Small intestine (tissue), 7 donors: ENCODE data around the gene RBM47. TPM values are rescaled to one million over a fixed set of nuclear protein-coding genes. Genes with fewer than 3 reads are reported as not detected.
A peak's percentile ranks its signal among the peaks of the same experiment; 100 is the strongest.
"Not testable (repeated sequence)": the region's sequence is repeated elsewhere in the genome, so short reads cannot be mapped to it uniquely, and the experiment has no call there.

Experiments
- DNase-seq, 2 donors: peaks; one replicate each; pipeline versions ENCODE4 v3.0.0 to v3.0.0-alpha.2; 2013
- FAIRE-seq: peaks from 2 replicates; lab custom pipeline; 2012; peaks lifted over from hg19 to GRCh38; lab: Jason Lieb, UNC
- H3K27ac ChIP-seq, 3 donors: one replicate each; pipeline ENCODE4 v1.5.1; 2013; ENCODE audit warnings: low read length in 2 of 3, mild to moderate bottlenecking in 2 of 3, control low read depth in 1 of 3, inconsistent platforms in 1 of 3, low read depth in 1 of 3, moderate library complexity in 1 of 3
- H3K27me3 ChIP-seq, 3 donors: one replicate each; pipeline ENCODE4 v1.6.1; 2013; ENCODE audit warnings: low read length in 3 of 3, inconsistent platforms in 1 of 3; ENCODE audit not compliant: control insufficient read depth in 3 of 3, insufficient read depth in 3 of 3
- H3K36me3 ChIP-seq, 3 donors: one replicate each; pipeline ENCODE4 v1.6.1; 2013; ENCODE audit warnings: low read length in 3 of 3, inconsistent platforms in 1 of 3, low read depth in 1 of 3, mild to moderate bottlenecking in 1 of 3, moderate library complexity in 1 of 3; ENCODE audit not compliant: control insufficient read depth in 3 of 3, insufficient read depth in 2 of 3
- H3K4me1 ChIP-seq, 3 donors: one replicate each; pipeline ENCODE4 v1.6.1; 2013; ENCODE audit warnings: low read length in 2 of 3, inconsistent platforms in 1 of 3, low read depth in 1 of 3, mild to moderate bottlenecking in 1 of 3, moderate library complexity in 1 of 3; ENCODE audit not compliant: control insufficient read depth in 3 of 3, insufficient read depth in 2 of 3
- H3K4me3 ChIP-seq, 3 donors: one replicate each; pipeline ENCODE4 v1.5.1; 2013; ENCODE audit warnings: low read length in 3 of 3, control low read depth in 1 of 3, inconsistent platforms in 1 of 3, low read depth in 1 of 3, mild to moderate bottlenecking in 1 of 3, moderate library complexity in 1 of 3
- H3K9me3 ChIP-seq, 2 donors: one replicate each; pipeline ENCODE4 v1.6.1; 2013; ENCODE audit warnings: low read depth in 1 of 2, low read length in 1 of 2; ENCODE audit not compliant: control insufficient read depth in 2 of 2, insufficient read depth in 1 of 2
- WGBS, 3 donors: extraction: QIAGEN DNeasy Blood & Tissue Kit; methylation state at CpG; one replicate each; pipeline ENCODE4 v1.1.7; 2013; 5-methylcytosine and 5-hydroxymethylcytosine counted together
- polyA plus RNA-seq, 4 donors: library from polyadenylated mRNA; stranded (reverse) in 3 of 4; unstranded in 1 of 4; fragments of 200-250 nt in 3 of 4; fragments of 120-200 nt in 1 of 4; gene quantifications; one replicate each; pipeline versions ENCODE4 v1.2.1 to v1.2.3, GENCODE V29; 2013
- donor health status: healthy with polysubstance abuse.
- donor health status: control.
- donor health status: control.
- donor health status: Bipolar disorder and iron deficiency.
- donor health status: healthy.

Gene RBM47
- polyA plus RNA-seq, 4 donors, result 49.5 to 127 (median 106) TPM

GRCh38 chr4:40458683-40459082, 171.0 kb downstream of the RBM47 start:
- no peak overlapping the region for H3K4me3 ChIP-seq
- peak; percentile 15 for FAIRE-seq
- H3K27ac ChIP-seq, result no peak overlapping the region
- DNase-seq, result no peak
- H3K36me3 ChIP-seq, result peaks cover 0 to 45% (median 0%) of the 10 kb centered on the region in 3 donors
- peaks cover 4 to 7% (median 7%) of the 10 kb centered on the region in 3 donors for H3K4me1 ChIP-seq
- WGBS, 3 donors, result 57 to 74% (median 67%) methylated on average over 4 of the region's 4 CpGs
- no peaks in the 10 kb centered on the region for H3K9me3 ChIP-seq
- H3K27me3 ChIP-seq, result no peaks in the 10 kb centered on the region

- H3K4me1 ChIP-seq, result peaks cover 5 to 10% (median 8%) of the 10 kb centered on the region in 3 donors
- no peaks in the 10 kb centered on the region for H3K9me3 ChIP-seq
- FAIRE-seq (peak; percentile 51), DNase-seq (no peak)
- no peak overlapping the region for H3K4me3 ChIP-seq
- H3K27me3 ChIP-seq, result no peaks in the 10 kb centered on the region
- H3K36me3 ChIP-seq, result peaks cover 0 to 45% (median 0%) of the 10 kb centered on the region in 3 donors
- no peak overlapping the region for H3K27ac ChIP-seq
- WGBS, 3 donors, result 41 to 64% (median 49%) methylated on average over 1 of the region's 1 CpG
Measured at GRCh38 chr4:40458109-40458508, 171.6 kb downstream of the RBM47 start.

- WGBS, 3 donors, result 78 to 82% (median 79%) methylated on average over 5 of the region's 5 CpGs
- Histone ChIP-seq H3K4me1 (peaks cover 4 to 12% (median 8%) of the 10 kb centered on the region in 3 donors), H3K27me3 (no peaks in the 10 kb centered on the region), H3K4me3 (no peak overlapping the region), H3K27ac (no peak overlapping the region), H3K36me3 (peaks cover 0 to 40% (median 0%) of the 10 kb centered on the region in 3 donors), H3K9me3 (no peaks in the 10 kb centered on the region)
- DNase-seq, result no peak
- FAIRE-seq, result no peak
Measured at GRCh38 chr4:40455340-40455902, 174.2 kb downstream of the RBM47 start.

DNA sequence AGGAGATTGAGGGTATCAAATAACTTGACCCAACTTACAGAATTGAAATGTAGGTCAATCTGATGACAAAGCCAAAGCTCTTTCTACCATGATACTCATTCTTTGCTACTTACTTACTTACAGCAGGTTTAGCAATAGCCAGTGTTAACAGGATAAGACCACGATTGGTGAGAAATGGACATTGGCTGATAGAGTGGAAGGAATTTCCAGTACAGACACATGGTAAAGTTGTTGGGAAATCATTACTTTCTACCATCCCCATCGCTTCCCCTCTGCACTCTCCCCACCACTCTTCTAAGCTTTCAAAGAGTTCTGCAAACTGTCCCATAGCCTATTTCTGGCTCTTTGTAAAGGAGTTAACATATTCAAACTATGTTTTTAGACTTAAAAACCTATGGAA, 174.8 kb downstream of the RBM47 start:
- no peak overlapping the region for H3K27ac ChIP-seq
- DNase-seq, result no peak
- H3K27me3 ChIP-seq, result no peaks in the 10 kb centered on the region
- H3K4me3 ChIP-seq, result no peak overlapping the region
- H3K4me1 ChIP-seq, result peaks cover 4 to 12% (median 4%) of the 10 kb centered on the region in 3 donors
- no peaks in the 10 kb centered on the region for H3K9me3 ChIP-seq
- 88 to 95% (median 95%) methylated on average over 2 of the region's 2 CpGs for WGBS, 3 donors
- FAIRE-seq, result no peak
- peaks cover 0 to 42% (median 4%) of the 10 kb centered on the region in 3 donors for H3K36me3 ChIP-seq

GRCh38 chr4:40453912-40454311, 175.8 kb downstream of the RBM47 start:
- Histone ChIP-seq H3K36me3 (peaks cover 0 to 44% (median 4%) of the 10 kb centered on the region in 3 donors), H3K4me3 (no peak overlapping the region), H3K9me3 (no peaks in the 10 kb centered on the region), H3K27ac (no peak overlapping the region), H3K27me3 (no peaks in the 10 kb centered on the region), H3K4me1 (peaks cover 7 to 12% (median 11%) of the 10 kb centered on the region in 3 donors)
- DNase-seq (no peak), FAIRE-seq (no peak)
- 82 to 84% (median 84%) methylated on average over 6 of the region's 6 CpGs for WGBS, 3 donors

GRCh38 chr4:40448875-40449274, 180.8 kb downstream of the RBM47 start:
- no peak overlapping the region for H3K4me3 ChIP-seq
- H3K36me3 ChIP-seq, result peaks cover 0 to 28% (median 4%) of the 10 kb centered on the region in 3 donors
- FAIRE-seq (no peak), DNase-seq (peak; percentile 69 to 75)
- H3K27me3 ChIP-seq, result no peaks in the 10 kb centered on the region
- H3K27ac ChIP-seq, result peak overlapping the region in 2 of 3 donors; percentile 56 to 68
- H3K4me1 ChIP-seq, result peaks cover 7 to 25% (median 9%) of the 10 kb centered on the region in 3 donors
- 37 to 67% (median 45%) methylated on average over 4 of the region's 4 CpGs for WGBS, 3 donors
- no peaks in the 10 kb centered on the region for H3K9me3 ChIP-seq

GRCh38 chr4:40446839-40447238, 182.8 kb downstream of the RBM47 start:
- Histone ChIP-seq H3K4me1 (peaks cover 0 to 24% (median 5%) of the 10 kb centered on the region in 3 donors), H3K36me3 (peaks cover 0 to 39% (median 6%) of the 10 kb centered on the region in 3 donors), H3K27ac (peak overlapping the region in 2 of 3 donors; percentile 8 to 34), H3K9me3 (no peaks in the 10 kb centered on the region), H3K27me3 (no peaks in the 10 kb centered on the region), H3K4me3 (no peak overlapping the region)
- DNase-seq (no peak), FAIRE-seq (no peak)

DNA sequence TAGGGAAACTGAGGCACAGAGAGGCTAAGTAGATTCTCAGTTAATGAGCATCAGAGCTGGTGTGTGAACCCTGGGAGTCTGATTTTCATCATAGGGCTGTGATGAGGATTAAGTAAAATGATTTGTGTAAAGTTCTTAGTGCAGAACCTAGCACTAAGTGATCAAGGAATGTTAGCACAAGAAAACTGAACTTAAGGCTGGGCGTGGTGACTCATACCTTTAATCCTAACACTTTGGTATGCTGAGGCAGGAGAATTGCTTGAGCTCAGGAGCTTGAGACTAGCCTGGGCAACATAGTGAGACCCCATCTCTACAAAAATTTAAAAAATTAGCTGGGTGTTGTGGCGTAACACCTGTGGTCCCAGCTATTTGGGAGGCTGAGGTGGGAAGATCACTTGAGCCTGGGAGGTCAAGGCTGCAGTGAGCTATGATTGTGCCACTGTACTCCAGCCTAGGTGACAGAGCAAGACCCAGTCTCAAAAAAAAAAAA, 183.4 kb downstream of the RBM47 start:
- Histone ChIP-seq H3K4me1 (peaks cover 0 to 29% (median 5%) of the 10 kb centered on the region in 3 donors), H3K36me3 (peaks cover 0 to 39% (median 6%) of the 10 kb centered on the region in 3 donors)
- not testable (repeated sequence) for H3K9me3 ChIP-seq, FAIRE-seq, H3K27ac ChIP-seq, H3K4me3 ChIP-seq, H3K27me3 ChIP-seq
- 86 to 88% (median 87%) methylated on average over 2 of the region's 2 CpGs for WGBS, 3 donors
- peak in 1 of 2 donors; percentile 67 for DNase-seq
